HG03135 (cell line): Measurements from ENCODE around the gene ALOX15.
"Not testable (repeated sequence)": the region's sequence is repeated elsewhere in the genome, so short reads cannot be mapped to it uniquely, and the experiment has no call there.

Experiments
- ATAC-seq: cut with Tn5 transposase; IDR thresholded peaks from one replicate; pipeline ENCODE4 v1.9.1; 2021; ENCODE audit warnings: mild to moderate bottlenecking, moderate library complexity; ENCODE audit not compliant: unreplicated experiment

Gene ALOX15

GRCh38 chr17:4617590-4618351 lies 23.7 kb downstream of the ALOX15 start:
- ATAC-seq: no peak

DNA sequence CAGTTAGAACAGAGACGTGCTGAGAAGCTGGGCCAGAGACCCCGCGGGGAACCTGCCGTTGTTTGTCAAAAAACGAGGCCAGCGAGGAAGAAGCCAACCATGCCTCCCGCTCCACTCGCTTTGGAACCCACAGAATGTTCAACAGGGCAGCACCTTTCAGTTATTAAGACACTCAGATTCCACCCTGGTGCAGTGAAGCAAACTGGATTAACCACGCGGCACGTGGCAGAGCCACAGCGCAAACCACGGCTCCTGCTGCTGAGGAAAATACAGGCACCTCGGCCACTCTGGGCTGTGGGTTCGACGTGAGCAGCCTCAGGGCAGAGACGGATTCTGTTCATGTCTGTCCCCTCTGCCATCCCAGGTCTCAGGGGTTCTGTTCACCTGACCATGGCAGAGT lies 24.4 kb downstream of the ALOX15 start:
- no peak for ATAC-seq

GRCh38 chr17:4616476-4616875 lies 25.0 kb downstream of the ALOX15 start:
- no peak for ATAC-seq

DNA sequence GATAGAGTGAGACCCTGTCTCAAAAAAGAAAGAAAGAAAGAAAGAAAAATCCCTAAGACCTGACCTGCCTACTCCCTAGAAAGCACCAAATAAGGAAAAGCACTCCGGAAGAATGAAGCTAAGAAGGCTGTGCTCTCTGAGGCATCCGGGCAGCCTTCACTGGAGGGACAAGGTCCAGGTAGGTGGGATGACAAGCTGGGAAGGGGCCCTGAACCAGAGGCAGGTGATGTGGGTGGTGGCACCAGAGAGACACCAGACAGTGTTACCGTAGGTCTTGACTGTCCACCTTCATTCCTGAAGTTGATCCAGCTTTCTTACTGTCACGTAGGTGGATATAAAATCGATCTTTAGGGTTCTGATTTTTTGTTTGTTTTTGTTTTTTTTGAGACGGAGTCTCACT lies 30.8 kb downstream of the ALOX15 start:
- no peak for ATAC-seq

- ATAC-seq: no peak
Observed at GRCh38 chr17:4610162-4610561, 31.3 kb downstream of the ALOX15 start.

GRCh38 chr17:4609761-4610160 lies 31.7 kb downstream of the ALOX15 start:
- ATAC-seq: no peak

- no peak for ATAC-seq
Observed at GRCh38 chr17:4607773-4608187, 33.7 kb downstream of the ALOX15 start.

- no peak for ATAC-seq
Observed at GRCh38 chr17:4607261-4607741, 34.2 kb downstream of the ALOX15 start.

GRCh38 chr17:4605826-4606225 lies 35.7 kb downstream of the ALOX15 start:
- no peak for ATAC-seq

DNA sequence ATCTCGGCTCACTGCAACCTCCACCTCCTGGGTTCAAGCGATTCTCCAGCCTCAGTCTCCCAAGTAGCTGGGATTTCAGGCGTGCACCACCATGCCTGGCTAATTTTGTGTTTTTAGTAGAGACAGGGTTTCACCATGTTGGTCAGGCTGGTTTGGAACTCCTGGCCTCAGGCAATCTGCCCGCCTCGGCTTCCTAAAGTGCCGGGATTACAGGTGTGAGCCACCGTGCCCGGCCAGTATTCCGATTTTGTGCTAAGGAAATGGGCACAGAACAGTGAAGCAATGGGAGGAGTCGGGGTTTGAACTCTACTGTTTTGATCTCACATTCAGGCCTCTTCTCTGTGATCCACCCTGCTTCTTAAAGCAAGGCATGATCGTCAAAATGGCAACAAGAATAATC lies 36.7 kb downstream of the ALOX15 start:
- ATAC-seq: not testable (repeated sequence)

GRCh38 chr17:4604111-4604644 lies 37.3 kb downstream of the ALOX15 start:
- no peak for ATAC-seq

GRCh38 chr17:4602041-4602440 lies 39.4 kb downstream of the ALOX15 start:
- no peak for ATAC-seq

DNA sequence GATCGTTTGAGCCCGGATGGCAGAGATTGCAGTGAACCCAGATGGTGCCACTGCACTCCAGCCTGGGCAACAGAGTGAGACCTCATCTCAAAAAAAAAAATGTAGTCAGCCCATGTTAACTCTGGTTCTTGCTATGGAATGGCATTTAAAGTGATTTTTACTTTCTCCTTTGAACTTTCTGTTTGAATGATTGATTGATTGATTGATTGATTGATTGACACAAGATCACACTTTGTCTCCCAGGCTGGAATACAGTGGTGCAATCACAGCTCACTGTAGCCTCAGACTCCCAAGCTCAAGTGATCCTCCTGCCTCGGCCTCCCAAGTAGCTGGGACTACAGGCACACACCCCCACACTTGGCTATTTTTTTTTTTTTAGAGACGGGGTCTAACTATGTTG lies 40.2 kb downstream of the ALOX15 start:
- ATAC-seq: no peak

DNA sequence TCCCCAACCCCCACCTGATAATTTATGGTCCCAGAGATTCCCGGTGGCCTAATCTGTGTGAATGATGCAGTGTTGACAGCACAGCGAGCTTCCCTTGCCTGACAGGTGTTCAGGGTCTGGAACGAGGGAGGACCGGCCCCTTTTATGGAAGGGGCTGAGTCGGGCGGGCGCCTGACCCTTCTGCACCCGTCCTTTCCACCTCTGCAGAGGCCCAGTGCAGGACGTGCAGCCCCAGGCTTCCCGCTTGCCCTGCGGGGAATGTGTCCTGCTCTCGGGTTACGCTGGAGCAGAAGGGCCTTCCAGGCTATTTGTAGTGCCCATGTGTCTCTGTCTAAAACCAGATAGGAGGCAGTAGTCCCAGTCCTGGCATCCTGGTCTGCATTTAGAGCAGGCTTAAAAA lies 40.9 kb downstream of the ALOX15 start:
- ATAC-seq: no peak

GRCh38 chr17:4599505-4600281 lies 41.8 kb downstream of the ALOX15 start:
- ATAC-seq: no peak

DNA sequence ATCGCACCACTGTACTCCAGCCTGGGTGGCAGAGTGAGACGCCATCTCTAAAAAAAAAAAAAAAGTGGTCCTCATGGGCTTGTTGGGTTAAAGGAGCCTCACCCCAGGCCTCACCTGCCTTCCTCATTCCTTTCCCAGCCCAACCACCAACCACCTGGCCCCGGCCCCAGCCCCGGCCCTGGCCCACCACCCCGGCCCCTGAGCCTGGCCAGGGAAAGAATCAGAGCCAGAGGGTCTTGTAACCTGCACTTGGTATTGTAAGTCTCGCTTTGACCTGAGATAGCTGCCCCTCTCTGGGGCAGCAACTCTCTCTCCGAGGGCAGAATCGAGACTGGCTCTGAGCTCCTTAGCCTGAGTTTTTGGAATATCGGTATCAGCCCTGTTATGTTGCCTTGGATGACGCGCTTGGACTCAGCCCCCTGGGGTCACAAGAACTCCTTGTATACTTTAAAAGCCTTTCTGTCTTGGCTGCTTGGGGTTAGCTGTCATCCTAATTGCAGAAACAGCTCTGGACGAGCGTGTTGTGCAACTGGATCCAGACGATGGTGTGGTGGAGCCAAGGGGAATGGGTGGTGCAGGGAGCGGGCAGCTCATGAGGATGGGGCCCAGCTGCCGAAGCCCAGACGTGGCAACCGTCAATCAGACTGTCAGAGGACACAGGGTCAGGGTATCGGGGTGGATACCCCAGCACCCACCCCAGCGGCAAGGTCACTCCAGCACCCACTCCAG lies 42.5 kb downstream of the ALOX15 start:
- ATAC-seq: no peak

GRCh38 chr17:4597975-4598374 lies 43.5 kb downstream of the ALOX15 start:
- no peak for ATAC-seq

DNA sequence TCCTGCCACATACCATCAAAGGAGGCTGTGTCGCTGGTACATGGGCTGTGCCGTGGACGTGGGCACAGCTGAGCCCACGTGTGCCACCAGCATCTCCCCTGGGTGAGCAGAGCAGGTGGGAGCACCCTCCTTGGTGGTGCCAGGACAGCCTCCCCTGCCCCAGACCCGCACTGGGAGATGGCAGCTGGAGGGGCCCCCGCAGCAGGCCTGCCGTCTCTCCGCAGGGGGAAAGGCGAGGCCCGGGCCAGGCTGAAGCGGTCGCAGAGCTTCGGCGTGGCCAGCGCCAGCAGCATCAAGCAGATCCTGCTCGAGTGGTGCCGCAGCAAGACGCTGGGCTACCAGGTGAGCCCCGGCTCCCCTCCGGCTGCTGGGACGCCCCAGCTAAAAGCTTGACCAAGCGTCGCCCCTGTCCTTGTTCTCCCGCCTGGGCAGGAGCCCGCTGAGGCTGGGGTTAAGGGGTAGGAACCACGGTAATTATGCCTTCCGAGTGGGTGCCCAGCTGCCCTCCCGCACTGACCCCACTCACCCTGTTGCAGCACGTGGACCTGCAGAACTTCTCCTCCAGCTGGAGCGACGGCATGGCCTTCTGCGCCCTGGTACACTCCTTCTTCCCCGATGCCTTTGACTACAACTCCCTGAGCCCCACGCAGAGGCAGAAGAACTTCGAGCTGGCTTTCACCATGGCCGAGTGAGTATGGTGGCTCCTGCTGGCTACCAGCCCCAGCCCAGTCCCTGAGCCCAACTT lies 44.7 kb downstream of the ALOX15 start:
- no peak for ATAC-seq

DNA sequence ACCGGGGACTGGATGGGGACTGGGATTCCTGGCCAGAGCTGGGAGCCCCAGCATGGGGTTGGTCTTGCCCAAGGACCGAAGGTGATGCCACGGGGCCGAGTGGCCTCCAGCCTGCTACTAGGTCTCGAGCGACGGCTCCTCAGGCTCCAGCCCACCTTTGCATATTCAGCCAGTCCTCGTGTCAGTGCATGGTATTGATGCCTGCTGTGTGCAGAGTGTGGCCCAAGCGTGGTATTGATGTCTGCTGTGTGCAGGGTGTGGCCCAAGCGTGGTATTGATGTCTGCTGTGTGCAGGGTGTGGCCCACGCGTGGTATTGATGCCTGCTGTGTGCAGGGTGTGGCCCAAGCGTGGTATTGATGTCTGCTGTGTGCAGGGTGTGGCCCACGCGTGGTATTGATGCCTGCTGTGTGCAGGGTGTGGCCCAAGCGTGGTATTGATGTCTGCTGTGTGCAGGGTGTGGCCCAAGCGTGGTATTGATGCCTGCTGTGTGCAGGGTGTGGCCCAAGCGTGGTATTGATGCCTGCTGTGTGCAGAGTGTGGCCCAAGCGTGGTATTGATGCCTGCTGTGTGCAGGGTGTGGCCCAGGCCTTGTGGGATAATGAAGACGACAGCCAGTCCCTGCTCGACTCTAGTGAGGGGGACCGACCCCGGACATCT lies 45.7 kb downstream of the ALOX15 start:
- not testable (repeated sequence) for ATAC-seq
